AML-193 (cell line): ENCODE results near the gene OTOG.

ENCODE experiments used
- DNase-seq, 2 experiments: peaks; one replicate each; lab custom pipeline; 2025; lab: John Stamatoyannopoulos, UW

The OTOG gene

DNA sequence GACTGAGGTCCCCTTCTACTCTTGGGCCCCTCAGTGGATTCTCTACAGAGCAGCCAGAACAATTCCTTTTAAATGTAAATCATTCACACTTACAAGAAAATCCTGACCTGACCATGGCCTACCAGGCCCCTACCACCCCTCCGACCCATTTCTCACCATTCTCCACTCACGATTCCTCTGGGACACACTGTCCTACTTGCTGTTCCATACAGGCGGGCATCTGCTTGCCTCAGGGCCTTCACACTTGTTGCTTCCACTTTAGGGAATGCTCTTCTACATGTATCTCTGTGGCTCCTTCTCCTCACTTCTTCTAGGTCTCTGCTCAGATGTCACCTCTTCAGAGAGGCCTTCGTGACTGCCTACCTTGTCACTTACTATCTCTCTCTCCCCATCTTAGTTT, 6.3 kb upstream of the OTOG start:
- DNase-seq, result no peak

DNA sequence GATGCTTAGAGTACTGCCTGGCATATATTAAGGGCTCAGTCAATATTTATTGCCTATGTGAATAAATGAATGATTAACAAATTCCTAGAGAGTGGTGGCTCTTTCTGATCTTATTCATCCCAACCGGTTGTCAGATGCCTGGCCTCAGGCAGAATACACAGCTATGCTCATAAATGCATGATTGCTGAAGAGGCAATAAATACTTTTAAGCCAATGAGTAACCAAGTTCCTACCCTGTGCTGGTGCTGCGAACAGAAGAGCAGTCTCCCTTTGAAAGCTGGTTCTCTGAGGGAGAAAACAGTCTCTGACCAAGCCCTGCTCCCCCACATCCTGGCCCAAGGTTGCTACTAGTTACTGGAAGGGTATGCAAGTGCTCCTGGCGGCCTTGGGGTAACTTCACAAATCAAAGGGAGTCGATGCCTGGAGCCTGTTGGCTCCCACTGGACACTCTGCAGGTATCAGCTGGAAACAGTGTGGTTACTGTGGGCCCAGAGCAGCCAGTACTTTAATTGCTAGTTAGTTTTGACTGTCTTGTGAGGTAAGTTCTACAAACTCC, 5.7 kb upstream of the OTOG start:
- no peak for DNase-seq

DNA sequence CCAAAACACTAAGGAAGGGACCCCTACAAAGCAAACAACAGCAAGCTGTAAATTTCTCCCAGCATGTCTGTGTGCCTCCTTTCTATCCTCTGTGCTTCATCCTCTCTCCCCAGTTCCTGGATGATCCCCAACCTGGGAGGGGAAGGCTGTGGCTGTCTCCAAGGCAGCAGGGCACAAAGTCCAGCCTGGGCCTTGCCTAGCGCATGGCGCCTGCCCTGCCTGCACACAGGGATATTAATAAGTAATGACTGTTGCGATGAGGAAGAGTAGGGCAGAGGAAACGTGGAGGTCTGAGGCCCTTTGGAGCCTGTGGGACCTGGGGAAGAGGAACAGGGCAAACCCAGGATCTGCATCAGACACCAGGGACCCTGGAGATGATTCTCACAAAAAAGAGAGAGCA, 4.8 kb upstream of the OTOG start:
- DNase-seq, result no peak

DNA sequence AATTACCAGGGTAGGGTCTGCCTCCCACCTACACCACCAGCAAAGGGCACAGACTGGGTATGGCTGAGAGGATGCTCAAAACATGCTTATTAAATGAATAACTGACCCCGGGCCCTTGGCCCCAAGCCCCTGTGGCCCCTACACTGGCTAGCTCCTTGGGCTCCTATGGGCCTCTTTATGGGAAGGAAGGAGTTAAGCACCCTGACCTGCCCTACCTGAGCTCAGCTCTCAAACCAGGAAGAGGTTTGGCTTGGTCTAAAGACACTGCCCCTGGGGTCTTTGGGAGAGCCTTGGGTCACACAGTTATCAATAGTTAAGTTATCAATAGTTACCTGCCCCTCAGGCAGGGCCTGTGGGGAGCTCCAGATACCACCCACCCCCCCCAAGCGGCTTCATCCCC, 4.0 kb upstream of the OTOG start:
- DNase-seq, result no peak

DNA sequence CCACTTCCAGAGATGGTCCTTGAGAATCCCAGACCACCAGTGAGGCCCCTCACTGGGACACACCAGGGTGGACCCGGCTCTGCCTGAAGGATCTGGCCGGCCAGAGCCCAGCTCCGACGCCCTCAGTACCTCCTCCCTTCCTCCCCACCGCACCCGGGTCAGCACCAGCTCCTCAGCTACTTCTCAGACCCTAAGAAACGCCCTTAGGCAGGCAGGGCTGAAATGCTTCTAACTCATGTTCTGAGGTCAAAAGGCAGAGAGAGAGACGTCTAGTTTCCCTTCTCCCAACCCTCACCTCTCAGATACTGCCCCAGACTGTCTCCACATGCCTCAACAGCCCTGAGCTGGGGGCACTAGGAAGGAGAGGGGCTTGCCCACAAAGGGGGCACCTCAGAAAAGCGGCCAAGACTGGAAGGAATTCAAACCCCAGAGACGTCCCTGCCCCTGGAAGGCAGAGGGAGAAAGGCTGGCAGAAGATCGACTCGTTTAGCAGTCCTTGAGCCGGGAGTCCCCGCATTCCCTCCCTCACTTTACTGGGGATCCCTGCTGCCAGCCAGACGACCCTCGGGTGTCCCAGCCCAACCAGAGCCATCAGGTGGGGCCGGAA, 3.4 kb upstream of the OTOG start:
- DNase-seq, result no peak

DNA sequence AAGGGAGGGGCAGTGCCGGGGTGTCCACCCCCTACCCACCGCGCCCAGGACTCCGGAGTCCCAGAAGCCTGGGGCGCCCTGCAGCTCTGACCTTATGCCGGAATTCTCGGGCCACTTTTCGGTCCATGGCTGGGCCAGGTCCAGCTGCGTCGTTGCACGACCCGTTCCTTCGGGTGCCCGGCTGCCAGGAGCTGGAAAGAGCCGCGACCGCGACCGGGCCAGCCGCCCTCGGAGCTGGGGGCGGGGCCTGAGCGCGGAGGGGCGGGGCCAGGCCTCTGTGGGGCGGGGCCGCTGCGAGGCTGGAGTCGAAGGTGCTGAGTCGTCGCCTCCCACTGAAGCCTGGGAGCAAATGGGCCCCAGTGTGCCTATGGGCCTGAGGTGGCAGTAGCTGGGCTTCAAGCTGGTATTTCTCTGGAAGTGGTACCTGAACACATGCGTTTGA, 2.9 kb upstream of the OTOG start, which contains the start of gene USH1C:
Gene USH1C, minus strand, starts transcription at position 236 of the 442 bp plus-strand sequence. Its CDS starts 109 bp downstream, at position 127.
- DNase-seq, result no peak

DNA sequence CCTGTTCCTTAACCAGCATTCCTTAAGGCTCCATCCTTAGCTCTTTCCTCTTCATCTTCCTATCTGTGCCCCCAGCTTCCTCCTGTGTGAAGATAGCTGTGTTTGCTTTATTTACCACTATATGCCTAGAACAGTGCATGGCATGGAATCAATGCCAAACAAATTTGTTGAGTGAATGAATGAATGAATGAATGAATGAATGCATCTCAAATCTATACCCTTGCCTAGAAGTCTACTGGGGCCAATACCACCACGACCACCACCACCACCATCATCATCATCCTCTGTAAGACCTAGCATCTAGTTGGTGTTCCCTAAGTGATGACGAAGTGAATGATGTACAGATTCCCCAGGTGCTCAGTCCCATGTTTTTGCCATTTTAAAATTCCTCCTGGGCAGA, 819 bp upstream of the OTOG start:
- no peak for DNase-seq

DNA sequence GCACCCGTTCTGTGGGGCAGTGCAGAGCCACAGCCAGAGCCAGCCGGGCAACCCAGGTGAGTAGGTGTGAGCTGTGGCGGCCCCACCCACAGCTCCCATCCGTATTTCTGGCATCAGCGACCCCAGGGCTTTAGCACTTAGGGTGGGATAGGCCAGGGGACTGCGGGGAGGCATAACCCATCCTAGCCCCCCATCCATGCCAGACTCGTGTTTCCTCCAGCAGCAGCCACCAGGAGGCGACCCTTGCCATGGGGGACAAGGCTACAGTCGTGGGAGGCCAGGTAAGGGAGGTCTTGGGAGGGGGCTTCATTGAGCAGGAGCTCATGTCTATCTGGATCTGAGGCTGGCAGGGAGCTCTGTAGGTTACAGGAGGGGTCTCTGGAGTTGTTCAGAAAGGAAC, 873 bp downstream of the OTOG start:
- no peak for DNase-seq

DNA sequence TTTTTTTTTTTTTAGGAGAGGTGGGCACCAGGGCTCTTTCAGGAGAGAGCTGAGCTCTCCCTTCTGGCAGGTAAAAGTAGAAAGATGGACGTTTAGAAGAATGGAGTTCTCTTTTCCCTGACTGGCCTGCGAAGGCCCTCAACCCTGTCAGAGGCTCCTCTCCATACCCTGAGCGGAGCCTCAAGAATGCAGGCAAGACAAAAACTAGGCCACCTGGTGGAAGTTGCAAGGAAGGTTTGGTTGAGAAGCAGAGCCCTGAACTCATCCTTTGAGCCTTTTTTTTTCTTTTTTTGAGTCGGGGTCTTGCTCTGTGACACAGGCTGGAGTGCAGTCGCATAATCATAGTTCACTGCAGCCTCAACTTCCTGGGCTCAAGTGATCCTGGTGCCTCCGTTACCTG, 1.4 kb downstream of the OTOG start:
- no peak for DNase-seq

DNA sequence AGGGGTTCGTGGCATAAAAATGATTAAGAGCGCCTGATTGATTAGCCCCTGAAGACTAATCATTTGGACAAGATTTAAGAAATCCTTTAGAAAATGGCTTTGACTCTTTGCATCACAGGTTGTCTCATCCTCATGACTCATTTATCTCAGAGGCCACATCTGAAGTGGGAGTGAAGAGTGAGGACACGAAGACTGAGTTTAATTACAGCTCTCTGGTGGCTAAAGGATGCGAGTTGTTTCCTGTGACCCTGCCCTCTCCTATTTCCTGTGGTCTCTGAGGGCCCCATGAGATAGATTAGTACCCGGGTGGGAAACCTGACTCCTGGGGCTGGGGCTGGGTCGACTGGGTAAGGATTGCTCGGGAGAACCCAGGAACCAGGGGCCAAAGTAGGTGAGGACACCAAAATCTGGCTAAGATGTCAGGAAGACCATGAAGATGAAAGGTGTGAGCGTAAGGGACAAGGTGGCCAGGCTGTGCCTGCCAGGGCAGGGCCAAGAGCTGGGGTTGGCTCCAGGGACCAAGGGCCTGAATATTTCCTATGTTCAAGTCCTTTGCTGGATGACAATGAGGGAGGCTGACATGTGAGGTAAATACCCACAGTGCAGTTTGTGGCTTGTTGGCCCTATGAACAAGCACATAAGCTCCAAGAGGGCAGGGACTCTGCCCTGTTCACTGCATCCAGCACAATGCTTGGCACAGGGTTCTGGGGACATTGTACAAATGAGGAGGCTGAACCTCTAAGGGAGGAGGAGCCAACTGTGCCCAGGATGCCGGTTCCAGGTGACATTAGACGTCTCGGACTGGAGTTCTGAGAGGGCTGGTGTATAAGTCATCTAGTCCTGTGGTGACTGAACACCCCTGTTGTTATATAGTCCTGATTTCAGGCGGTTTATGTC, 3.6 kb downstream of the OTOG start:
- no peak for DNase-seq

DNA sequence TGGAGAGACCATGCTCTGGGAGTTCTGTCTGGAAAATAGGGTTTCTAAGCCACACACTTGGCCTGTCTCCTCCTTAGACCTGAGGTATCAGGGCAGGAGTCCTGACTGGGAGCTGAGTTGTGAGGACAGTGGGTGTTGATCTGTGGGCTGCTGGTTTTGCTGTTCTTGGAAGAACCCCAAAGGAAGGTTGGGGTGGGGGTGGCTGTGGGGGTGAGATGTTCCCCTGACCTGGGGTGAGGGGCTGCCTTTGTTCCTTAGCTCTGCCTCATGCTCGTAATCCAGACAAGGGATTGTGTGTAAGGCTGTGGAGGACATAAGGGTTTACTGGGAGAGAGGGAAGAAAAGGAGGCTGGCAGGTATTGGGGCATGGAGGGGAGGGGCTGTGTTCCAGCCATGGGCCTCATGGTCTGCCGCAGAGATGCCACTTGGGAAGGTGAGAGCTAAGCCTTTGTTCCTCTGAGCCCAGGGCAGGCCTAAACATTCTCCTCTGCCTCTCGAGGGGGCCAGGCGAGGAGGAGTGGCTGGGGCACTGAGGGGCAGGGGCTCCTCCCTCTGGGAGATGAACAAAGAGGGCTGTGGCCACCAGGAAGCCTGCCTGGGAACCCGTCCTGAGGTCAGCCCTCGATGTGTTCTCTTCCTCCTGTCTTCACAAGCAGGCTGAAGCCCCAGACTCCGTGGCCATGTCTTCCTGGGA, 4.4 kb downstream of the OTOG start:
- no peak for DNase-seq

DNA sequence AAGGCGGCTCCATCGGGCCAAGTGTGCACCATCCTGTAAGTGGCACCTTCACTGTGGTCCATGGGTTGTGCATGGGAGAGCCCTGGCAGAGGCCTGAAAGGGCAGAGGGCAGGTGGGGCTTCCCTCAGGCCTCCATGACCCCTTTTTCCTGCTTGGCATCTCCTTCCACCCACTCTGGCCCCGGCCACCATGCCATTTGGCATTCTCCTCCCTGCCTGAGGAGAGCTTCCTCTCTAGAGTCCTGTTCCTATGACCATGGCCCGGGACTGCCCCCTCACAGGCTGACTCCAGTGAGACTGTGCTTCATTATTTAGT, 4.9 kb downstream of the OTOG start:
- no peak for DNase-seq

DNA sequence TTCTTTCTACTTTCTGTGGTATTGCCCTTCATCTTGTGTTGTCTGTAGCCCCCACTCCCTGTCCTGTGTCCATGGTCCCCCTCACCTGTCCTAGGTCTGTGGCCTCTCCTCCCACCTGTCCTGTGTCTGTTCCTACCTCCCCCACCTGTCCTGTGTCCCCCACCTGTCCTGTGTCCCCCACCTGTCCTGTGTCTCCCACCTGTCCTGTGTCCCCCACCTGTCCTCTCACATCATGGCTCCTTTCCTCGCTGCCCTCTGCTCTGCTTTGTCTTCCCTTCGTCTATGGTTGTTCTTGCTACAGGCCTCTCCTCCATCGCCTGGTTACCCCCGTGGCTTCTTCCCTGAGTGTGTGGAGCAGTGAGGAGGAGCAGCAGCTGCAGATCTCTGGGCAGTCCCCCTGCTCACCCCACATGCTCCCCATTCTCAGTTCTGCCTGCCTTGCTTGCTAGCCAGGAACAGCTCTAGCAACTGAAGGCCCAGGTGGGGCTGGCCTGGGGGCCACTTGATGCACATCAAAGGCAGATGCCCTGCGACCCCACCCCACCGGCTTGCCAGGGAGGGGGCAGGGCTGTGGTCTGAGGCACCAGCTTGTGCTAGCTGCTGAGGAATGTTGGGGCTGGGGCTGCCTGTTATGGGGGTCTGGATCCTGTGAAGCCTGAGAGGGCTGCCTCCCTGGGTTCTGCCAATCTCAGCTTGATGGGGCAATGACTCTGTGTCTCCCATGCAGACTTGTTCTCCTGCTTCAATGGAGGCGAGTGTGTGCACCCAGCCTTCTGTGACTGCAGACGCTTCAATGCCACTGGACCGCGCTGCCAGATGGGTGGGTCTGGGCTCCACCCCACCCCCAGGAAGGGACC, 5.6 kb downstream of the OTOG start:
- DNase-seq, result no peak

DNA sequence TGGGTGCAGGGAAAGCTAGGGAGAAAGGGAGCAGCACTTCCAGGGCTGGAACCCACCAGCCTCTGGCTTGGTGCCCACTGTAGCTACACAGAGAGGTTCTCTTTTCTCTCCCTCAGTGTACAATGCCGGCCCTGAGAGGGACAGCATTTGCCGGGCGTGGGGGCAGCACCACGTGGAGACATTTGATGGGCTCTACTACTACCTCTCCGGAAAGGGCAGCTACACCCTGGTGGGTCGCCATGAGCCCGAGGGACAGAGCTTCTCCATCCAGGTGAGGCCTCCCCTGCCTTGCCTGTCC, 6.1 kb downstream of the OTOG start:
- no peak for DNase-seq

DNA sequence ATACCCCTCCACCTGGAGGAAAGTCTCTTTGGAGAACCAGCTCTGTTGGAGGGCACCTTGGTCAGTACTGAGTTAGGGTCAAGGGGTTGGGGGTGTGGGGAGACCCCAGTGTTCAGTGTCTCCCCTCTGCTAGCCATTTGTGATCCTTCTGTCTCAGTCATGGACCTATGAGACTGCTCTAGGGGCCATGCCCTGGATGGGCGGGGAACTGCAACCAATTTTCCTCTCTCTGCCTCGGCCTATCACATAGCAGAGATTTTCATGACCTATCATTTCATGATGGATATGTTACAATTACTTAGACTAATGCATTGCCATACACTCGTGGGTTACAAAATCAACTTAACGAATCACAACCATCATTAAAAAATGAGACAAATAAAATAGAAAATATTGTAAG, 7.4 kb downstream of the OTOG start:
- DNase-seq, result no peak

DNA sequence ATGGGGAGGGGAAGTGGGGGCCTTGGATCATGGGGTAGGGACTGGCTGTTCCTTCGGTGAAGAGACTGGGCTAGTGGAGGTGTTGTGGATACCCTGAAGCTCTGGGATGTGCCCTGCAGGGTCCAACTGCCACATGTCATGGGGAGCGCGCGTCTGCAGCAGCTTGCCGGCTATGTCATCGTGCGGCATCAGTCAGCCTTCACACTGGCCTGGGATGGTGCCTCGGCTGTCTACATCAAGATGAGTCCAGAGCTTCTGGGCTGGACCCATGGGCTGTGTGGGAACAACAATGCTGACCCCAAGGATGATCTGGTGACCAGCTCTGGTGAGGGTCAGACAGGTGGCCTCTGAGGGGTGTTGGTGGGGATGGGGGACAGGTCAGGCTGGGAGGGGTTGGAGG, 9.9 kb downstream of the OTOG start:
- DNase-seq, result no peak

DNA sequence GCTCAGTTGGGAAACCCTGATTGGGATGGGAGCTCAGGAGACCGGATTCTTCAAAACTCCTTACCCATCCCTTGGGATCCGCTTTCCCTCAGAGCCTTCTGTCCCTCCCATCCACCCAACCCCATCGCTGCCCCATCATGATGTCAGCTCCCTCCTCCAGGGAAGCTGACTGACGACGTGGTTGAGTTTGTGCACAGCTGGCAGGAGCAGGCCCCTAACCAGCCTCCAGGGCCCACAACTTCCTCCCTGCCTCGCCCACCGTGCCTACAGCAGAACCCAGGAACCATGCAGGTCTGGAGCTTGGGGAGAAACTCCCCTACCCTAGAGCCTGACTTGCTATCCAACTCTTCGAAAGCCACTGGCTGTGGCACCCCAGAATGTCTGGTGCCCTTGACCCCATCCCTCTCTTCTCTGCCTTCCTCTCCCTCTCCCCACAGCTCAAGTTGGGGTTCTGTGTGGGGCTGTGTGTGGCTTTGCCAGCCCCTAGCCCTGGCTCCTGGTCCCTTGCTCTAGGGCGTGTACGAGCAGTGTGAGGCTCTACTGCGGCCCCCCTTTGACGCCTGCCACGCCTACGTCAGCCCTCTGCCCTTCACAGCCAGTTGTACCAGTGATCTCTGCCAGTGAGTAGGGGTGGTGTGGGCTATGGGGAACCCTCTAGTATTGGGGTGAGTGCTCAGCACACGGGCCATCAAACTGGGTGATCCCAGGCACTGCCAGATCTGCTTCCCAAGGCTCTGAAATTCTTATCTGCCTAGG, 11.1 kb downstream of the OTOG start:
- no peak for DNase-seq

DNA sequence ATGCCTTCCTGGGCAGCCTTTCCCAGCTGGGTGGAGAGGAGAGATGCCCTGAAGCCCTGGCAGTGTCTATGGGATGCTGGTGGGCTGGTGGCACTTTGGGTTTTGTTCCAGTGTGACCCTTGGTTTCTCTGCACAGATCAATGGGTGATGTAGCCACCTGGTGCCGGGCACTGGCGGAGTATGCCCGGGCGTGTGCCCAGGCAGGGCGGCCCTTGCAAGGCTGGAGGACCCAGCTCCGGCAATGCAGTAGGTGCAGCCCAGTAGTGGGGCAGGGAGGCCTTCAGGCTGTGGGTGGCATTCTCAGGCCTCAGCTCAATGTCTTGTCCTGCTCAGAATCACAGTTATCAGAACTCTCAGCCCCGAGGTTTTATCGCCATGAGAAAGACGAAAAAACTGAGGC, 11.9 kb downstream of the OTOG start:
- DNase-seq, result no peak

DNA sequence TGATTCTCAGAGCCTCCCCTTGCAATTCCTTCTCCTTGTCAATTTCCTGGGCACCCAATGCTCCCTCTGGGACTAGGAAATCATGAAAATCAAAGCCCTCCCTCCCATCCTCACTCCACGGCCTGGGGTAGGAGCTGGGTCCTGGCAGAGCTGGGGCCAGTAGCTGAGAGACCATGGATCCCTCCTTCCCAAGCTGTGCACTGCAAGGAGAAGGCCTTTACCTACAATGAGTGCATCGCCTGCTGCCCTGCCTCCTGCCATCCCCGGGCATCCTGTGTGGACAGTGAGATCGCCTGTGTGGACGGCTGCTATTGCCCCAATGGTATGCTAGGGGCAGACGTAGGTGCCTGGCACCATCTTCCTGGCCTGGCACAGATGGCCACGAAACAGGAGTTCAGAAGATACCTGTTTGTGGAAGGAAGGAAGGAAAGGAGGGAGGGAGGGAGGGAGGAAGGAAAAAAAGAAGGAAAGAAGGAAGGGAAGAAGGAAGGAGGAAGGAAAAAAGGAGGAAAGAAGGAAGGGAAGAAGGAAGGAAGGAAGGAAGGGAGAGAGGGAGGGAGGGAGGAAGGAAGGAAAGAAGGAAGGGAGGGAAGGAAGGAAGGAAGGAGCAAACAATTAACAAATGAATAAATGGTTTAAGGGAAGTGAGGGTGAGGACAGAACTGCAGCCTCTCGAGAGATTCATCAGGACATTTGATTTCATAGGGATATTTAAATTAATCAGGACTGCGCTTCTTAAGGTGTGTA, 12.5 kb downstream of the OTOG start:
- no peak for DNase-seq

DNA sequence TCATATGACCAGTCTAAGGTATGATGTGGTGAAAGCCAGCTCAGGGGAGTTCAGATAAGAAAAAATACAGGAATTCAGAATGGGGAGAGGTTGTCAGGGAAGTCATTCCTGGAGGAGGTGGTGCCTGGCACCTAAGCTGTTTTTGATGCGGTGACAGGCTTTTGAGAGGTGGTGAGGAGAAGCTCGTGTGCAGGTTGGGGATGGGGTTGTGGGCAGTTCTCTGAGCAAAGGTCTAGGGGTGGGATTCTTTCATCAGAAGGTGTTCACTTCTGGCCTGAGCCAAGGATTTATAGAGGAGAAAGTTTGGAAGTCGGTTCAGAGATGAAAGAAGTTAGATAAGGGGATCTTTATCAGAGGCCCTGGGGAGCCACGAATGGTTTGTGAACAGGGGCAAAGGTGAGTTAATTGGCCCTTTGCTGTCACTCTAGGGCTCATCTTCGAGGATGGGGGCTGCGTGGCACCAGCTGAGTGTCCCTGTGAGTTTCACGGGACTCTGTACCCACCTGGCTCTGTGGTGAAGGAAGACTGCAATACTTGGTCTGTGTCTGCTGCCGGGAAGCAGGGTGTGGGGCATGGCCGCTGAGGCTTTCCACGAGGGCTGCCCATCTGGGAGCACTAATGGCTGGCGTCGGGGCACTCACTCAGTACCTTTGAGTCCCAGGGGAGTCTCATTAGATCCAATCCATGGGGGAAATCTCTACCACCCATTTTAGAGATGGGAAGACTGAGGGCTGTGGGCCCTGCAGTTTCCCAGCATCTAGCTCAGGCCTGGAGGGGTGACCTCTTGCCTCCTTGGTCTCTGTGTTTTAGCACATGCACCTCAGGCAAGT, 13.4 kb downstream of the OTOG start:
- no peak for DNase-seq
